Measurements from ENCODE around the gene SC5D.

SC5D gene

GRCh38 chr11:121328967-121329679 is 36.6 kb downstream of the SC5D start:
- TF ChIP-seq GATA2 (IDR thresholded peaks at IDR 0.05; ENCODE audit: low read depth, low read length) (no peak), GATA3 (IDR thresholded peaks at IDR 0.05; ENCODE audit: low read depth, low read length) (no peak)

DNA sequence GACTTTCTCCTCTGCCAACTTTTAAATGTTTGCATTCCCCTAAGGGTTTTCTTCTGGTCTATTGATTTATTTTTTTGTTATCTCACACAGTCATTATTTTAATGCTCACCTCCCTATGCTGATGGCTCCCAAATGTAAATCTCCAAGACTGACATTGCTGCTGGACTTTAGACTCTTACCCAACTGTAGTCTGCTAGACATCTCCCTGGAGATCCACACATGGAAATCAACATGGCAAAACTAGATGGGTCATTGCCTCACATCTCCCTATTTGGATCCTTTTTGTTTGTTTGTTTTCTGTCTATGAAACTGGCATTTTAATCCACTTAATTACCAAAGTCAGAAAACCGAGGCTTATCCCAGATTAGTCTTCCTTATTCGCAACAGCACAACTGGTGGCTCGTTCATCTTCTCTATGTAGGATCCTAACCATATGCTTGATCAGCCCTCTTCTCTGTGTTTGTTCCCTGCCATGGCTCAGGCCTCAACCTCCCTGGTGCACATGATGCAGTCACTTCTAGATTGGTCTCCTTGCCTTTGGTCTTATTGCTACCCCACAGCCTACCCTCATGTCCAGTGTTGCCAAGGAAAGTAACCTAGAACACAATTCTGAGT is 37.3 kb downstream of the SC5D start:
- TF ChIP-seq GATA2 (IDR thresholded peaks at IDR 0.05; ENCODE audit: low read depth, low read length) (no peak), GATA3 (IDR thresholded peaks at IDR 0.05; ENCODE audit: low read depth, low read length) (no peak)

GRCh38 chr11:121330614-121331435 is 38.3 kb downstream of the SC5D start:
- TF ChIP-seq GATA3 (IDR thresholded peaks at IDR 0.05; ENCODE audit: low read depth, low read length) (no peak), GATA2 (IDR thresholded peaks at IDR 0.05; ENCODE audit: low read depth, low read length) (no peak)

DNA sequence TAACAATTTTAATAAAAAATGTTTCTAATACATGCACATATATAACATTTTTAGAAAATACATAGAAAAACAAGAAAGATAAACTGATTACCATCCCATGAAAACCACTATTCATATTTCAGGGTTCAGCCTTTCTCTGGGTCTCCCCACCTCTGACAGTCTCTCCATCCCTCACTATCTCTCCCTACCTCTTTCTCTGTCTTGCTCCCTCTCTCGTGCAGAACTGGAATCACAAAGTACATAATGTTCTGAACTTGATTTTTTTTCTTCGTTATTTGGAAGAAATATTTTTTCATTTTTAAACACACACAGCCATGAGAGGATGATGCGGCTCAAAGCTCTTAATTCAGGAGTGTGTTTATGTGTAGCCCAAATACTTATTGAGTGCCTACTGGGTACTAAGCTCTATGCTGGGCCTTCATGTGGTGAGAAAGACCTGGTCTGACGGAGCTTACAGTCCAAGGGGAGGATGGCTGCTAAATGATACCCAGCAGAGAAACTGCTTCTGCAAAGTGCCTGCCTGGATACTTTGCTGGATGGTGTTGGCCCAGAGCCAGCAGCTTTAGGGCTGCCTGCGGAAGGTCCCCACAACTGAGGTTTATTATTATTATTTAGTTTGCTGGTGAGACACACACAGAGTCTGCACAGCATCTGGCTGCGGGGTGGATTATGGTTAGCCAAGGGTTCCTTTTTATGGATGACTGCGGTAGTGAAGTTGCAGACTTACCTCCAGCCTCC is 42.6 kb downstream of the SC5D start:
- TF ChIP-seq GATA3 (IDR thresholded peaks at IDR 0.05; ENCODE audit: low read depth, low read length) = no peak

DNA sequence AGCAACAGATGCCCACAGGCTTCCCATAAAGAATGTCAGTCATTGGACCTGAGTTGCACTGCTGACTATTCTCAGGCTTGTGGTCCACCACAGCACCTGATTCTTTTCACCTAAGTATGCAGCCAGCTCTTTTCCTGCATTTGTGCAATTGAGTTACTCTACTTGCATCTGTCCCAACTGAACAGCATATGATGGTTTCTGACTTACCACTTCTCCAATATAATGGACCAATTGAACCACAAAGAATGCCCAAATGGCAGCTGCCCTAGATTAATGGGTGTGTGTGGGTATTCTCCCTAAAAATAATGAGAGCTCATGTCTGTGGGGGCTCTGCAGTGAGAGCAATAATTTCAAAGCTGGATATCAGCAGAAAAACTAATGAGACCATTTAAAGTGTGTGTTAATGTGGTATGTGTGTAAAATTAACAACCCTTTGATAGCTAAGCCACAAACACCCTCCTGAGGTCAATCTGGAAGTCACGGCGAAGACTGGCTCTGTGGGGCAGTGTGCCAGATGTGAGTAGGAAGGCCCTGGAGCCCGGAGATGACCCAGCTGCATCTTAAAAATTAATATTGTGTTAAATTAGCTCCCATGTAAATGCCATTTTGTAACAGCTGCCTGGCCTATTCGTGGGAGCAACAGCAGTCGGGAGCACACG is 43.8 kb downstream of the SC5D start:
- TF ChIP-seq GATA2 (IDR thresholded peaks at IDR 0.05; ENCODE audit: low read depth, low read length) (no peak), GATA3 (IDR thresholded peaks at IDR 0.05; ENCODE audit: low read depth, low read length) (no peak)

- no peak for TF ChIP-seq GATA2 (IDR thresholded peaks at IDR 0.05; ENCODE audit: low read depth, low read length)
- no peak for TF ChIP-seq GATA3 (IDR thresholded peaks at IDR 0.05; ENCODE audit: low read depth, low read length)
These were observed 44.5 kb downstream of the SC5D start for GRCh38 chr11:121337078-121337477.

DNA sequence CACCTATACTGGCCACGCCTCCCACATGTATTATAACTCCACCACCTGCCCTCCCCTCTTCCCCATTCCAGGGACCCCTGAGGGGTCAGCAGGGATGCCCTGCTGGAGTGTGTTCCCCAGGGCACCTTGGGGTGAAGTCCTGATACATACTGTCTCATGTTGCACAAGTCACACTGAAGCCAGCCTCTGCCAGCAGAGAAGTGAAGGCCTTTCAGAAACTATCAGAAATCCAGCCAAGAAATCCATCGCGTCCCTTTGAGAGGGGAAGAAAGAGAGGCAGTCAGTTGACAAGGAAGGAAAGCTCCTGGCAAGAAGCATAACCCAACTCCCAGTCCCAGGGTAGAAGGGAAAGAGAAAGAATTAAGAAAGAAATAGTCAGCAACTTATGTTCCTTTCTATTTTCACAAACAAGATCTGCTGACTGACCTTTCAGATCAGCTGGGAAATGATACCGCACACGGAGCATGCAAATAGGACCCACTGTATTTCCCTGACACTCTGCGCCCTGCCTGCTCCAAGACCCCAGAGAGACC is 45.2 kb downstream of the SC5D start:
- TF ChIP-seq GATA3 (IDR thresholded peaks at IDR 0.05; ENCODE audit: low read depth, low read length) (no peak), GATA2 (IDR thresholded peaks at IDR 0.05; ENCODE audit: low read depth, low read length) (no peak)

DNA sequence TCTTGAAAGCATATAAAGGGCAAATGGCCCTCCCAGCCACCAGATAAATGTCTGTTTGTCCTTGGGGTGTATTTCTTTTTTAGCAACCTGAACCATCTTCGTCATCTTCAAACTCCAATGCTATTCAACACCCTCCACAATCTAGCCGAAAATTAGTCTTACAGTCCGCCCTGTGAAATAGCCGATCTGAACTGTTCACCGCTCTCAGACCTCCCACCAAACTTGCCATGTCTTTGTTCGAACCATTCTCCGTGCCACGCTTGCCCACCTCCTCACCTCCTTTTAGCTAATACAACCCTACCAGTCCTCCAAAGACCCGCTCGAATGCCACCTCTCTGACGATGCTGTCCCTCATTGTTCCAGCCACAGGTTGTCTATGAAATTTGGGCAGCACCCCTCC is 46.0 kb downstream of the SC5D start:
- TF ChIP-seq GATA2 (IDR thresholded peaks at IDR 0.05; ENCODE audit: low read depth, low read length) = no peak
- no peak for TF ChIP-seq GATA3 (IDR thresholded peaks at IDR 0.05; ENCODE audit: low read depth, low read length)

GRCh38 chr11:121340032-121340580 is 47.5 kb downstream of the SC5D start:
- TF ChIP-seq GATA2 (IDR thresholded peaks at IDR 0.05; ENCODE audit: low read depth, low read length) (no peak), GATA3 (IDR thresholded peaks at IDR 0.05; ENCODE audit: low read depth, low read length) (no peak)

DNA sequence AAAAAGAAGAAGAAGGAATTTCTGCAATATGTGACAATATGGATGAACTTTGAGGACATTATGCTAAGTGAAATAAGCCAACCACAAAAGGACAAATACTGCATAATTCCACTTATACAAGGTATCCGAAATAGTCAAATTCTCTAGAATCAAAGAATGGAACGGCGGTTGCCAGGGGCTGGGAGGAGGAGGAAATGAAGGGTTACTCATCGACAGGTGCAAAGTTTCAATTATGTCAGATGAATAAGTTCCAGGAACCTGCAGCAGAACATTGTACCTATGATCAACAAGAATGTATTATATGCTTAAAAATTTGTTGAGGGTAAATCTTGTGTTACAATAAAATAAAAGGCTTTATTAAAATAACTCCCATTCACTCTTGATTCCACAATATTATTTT is 49.0 kb downstream of the SC5D start:
- TF ChIP-seq GATA3 (IDR thresholded peaks at IDR 0.05; ENCODE audit: low read depth, low read length) = no peak
- no peak for TF ChIP-seq GATA2 (IDR thresholded peaks at IDR 0.05; ENCODE audit: low read depth, low read length)

- TF ChIP-seq GATA2 (IDR thresholded peaks at IDR 0.05; ENCODE audit: low read depth, low read length) (no peak), GATA3 (IDR thresholded peaks at IDR 0.05; ENCODE audit: low read depth, low read length) (no peak)
These were observed 52.3 kb downstream of the SC5D start for GRCh38 chr11:121344824-121345223.

- no peak for TF ChIP-seq GATA3 (IDR thresholded peaks at IDR 0.05; ENCODE audit: low read depth, low read length)
- no peak for TF ChIP-seq GATA2 (IDR thresholded peaks at IDR 0.05; ENCODE audit: low read depth, low read length)
These were observed 54.5 kb downstream of the SC5D start for GRCh38 chr11:121347094-121347493.

- no peak for TF ChIP-seq GATA2 (IDR thresholded peaks at IDR 0.05; ENCODE audit: low read depth, low read length)
- no peak for TF ChIP-seq GATA3 (IDR thresholded peaks at IDR 0.05; ENCODE audit: low read depth, low read length)
These were observed 55.2 kb downstream of the SC5D start for GRCh38 chr11:121347813-121348212.
